ENCODE results near the gene DRAM2. TPM values are rescaled to one million over a fixed set of nuclear protein-coding genes. Genes with fewer than 3 reads are reported as not detected.

Gene DRAM2
- total RNA-seq, 1 experiment from 2014 or later = 15.7 TPM

DNA sequence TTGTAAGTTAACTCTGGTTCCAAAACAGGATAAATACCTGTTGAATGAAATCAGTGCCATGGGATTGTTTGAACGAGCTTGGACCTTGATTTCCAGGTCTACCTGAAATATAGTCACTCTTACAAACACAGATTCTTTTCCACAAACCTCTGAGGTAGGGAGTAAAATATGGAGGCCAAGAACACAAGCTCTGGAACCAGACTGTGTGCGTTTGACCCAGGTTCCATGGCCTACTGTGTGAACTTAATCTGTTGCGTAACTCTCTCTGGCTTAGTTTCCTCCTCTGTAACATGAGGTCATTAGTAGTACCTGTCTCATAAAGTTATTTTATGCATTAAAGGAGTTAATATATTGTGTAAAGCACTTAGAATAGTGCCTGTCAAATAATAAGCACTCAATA, 35.5 kb upstream of the DRAM2 start:
- ChIA-PET CTCF (no interaction called here), POLR2A (no interaction called here)
- Histone ChIP-seq H3K27me3 (ENCODE audit: control insufficient read depth, insufficient read depth, low read length) (no peaks in the 10 kb centered on the region), H3K27ac (ENCODE audit: low read length) (no peak overlapping the region), H3K9me3 (ENCODE audit: control insufficient read depth, insufficient read depth, low read depth, low read length) (no peaks in the 10 kb centered on the region), H3K4me1 (ENCODE audit: control insufficient read depth, insufficient read depth, low read length) (no peaks in the 10 kb centered on the region), H3K4me3 (ENCODE audit: low read depth in 2 of 2, low read length in 2 of 2) (no peak overlapping the region), H3K36me3 (ENCODE audit: control insufficient read depth, insufficient read depth, low read length) (peaks cover 3% of the 10 kb centered on the region; the same call in 1 of the 2 replicates)
- TF ChIP-seq, protein P1, sequence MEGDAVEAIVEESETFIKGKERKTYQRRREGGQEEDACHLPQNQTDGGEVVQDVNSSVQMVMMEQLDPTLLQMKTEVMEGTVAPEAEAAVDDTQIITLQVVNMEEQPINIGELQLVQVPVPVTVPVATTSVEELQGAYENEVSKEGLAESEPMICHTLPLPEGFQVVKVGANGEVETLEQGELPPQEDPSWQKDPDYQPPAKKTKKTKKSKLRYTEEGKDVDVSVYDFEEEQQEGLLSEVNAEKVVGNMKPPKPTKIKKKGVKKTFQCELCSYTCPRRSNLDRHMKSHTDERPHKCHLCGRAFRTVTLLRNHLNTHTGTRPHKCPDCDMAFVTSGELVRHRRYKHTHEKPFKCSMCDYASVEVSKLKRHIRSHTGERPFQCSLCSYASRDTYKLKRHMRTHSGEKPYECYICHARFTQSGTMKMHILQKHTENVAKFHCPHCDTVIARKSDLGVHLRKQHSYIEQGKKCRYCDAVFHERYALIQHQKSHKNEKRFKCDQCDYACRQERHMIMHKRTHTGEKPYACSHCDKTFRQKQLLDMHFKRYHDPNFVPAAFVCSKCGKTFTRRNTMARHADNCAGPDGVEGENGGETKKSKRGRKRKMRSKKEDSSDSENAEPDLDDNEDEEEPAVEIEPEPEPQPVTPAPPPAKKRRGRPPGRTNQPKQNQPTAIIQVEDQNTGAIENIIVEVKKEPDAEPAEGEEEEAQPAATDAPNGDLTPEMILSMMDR (IDR thresholded peaks at IDR 0.05) = no peak
- TF ChIP-seq, protein P2, sequence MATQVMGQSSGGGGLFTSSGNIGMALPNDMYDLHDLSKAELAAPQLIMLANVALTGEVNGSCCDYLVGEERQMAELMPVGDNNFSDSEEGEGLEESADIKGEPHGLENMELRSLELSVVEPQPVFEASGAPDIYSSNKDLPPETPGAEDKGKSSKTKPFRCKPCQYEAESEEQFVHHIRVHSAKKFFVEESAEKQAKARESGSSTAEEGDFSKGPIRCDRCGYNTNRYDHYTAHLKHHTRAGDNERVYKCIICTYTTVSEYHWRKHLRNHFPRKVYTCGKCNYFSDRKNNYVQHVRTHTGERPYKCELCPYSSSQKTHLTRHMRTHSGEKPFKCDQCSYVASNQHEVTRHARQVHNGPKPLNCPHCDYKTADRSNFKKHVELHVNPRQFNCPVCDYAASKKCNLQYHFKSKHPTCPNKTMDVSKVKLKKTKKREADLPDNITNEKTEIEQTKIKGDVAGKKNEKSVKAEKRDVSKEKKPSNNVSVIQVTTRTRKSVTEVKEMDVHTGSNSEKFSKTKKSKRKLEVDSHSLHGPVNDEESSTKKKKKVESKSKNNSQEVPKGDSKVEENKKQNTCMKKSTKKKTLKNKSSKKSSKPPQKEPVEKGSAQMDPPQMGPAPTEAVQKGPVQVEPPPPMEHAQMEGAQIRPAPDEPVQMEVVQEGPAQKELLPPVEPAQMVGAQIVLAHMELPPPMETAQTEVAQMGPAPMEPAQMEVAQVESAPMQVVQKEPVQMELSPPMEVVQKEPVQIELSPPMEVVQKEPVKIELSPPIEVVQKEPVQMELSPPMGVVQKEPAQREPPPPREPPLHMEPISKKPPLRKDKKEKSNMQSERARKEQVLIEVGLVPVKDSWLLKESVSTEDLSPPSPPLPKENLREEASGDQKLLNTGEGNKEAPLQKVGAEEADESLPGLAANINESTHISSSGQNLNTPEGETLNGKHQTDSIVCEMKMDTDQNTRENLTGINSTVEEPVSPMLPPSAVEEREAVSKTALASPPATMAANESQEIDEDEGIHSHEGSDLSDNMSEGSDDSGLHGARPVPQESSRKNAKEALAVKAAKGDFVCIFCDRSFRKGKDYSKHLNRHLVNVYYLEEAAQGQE (IDR thresholded peaks at IDR 0.05; ENCODE audit: insufficient read depth in 1 of 2, low read depth in 2 of 2, low read length in 1 of 2) = no peak
- in situ Hi-C loops (cut with HindIII; ENCODE audit: low pct_unique_long_range_greater_than_20kb, low sequenced_read_pairs) = no loop called here
- no peak for ATAC-seq
- DNase-seq (ENCODE audit: low read depth, low spot score) = no peak
- intact Hi-C loops (cut with micrococcal nuclease; ENCODE audit: unreplicated experiment) = no loop called here
- no TSS peak for BruUV-seq (replicated peaks)

DNA sequence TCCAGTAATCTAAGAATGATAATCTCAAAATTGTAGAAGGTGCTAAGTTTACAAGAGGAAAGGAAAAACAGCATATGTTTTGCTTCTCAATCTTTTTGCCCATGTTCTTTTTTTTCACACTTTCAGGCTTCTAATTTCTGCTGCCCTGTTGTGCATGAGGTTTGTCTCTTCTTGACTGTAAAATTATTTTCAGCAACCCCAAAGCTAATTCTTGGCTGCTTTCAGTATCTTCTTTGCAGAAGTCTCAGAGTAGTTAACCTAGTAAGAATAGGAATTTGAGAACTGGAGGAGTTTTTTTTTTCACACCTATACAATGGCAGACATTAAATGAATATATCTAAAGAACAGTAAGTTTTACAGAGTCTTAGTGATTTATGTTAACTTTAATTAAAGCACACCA, 34.2 kb upstream of the DRAM2 start:
- BruUV-seq (replicated peaks) = no TSS peak
- Histone ChIP-seq H3K27ac (ENCODE audit: low read length) (no peak overlapping the region), H3K4me1 (ENCODE audit: control insufficient read depth, insufficient read depth, low read length) (no peaks in the 10 kb centered on the region), H3K9me3 (ENCODE audit: control insufficient read depth, insufficient read depth, low read depth, low read length) (no peaks in the 10 kb centered on the region), H3K36me3 (ENCODE audit: control insufficient read depth, insufficient read depth, low read length) (peaks cover 3% of the 10 kb centered on the region; the same call in 1 of the 2 replicates), H3K4me3 (ENCODE audit: low read depth in 2 of 2, low read length in 2 of 2) (no peak overlapping the region), H3K27me3 (ENCODE audit: control insufficient read depth, insufficient read depth, low read length) (no peaks in the 10 kb centered on the region)
- ATAC-seq (no peak), DNase-seq (ENCODE audit: low read depth, low spot score) (no peak)
- ChIA-PET POLR2A (no interaction called here), CTCF (no interaction called here)
- in situ Hi-C loops (cut with HindIII; ENCODE audit: low pct_unique_long_range_greater_than_20kb, low sequenced_read_pairs) (no loop called here), intact Hi-C loops (cut with micrococcal nuclease; ENCODE audit: unreplicated experiment) (no loop called here)
- TF ChIP-seq, protein P2 (IDR thresholded peaks at IDR 0.05; ENCODE audit: insufficient read depth in 1 of 2, low read depth in 2 of 2, low read length in 1 of 2) = no peak
- no peak for TF ChIP-seq SIN3A (IDR thresholded peaks at IDR 0.05; ENCODE audit: borderline replicate concordance, insufficient read depth, low read depth, low read length)
- no peak for TF ChIP-seq POLR2AphosphoS5 (IDR thresholded peaks at IDR 0.05; ENCODE audit: low read depth, low read length)
- TF ChIP-seq, protein P1 (IDR thresholded peaks at IDR 0.05) = no peak
- no peak for TF ChIP-seq TCF7L2 (IDR thresholded peaks at IDR 0.05; ENCODE audit: low read depth, low read length)

Data from Panc1 (cell line).